Measurements from ENCODE around the gene MTERF4.
"Not testable (repeated sequence)": the region's sequence is repeated elsewhere in the genome, so short reads cannot be mapped to it uniquely, and the experiment has no call there.

The MTERF4 gene

DNA sequence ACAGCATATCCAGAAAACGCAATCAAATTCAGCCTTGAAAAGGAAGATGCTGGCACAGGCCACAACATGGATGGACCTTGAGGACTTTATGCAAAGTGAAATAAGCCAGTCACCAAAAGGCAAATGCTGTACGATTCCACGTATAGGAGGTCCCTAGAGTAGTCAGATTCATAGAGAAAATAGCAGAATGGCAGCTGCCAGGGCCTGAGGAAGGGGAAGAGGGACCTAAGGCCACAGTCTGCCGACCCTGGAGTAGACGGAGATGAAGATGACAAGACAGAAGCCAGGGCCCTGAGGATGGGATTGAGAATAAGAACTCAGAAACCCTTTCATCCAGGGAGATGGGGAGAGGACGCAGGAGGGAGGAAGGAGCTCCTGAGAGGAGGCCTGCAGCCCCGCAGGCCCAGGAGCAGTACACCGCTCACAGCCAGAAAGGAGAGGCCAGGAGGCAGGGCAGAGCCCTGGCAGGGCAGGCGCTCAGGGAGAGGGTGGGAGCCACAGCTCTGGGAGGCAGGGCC is 8.1 kb upstream of the MTERF4 start:
- DNase-seq, result no peak

DNA sequence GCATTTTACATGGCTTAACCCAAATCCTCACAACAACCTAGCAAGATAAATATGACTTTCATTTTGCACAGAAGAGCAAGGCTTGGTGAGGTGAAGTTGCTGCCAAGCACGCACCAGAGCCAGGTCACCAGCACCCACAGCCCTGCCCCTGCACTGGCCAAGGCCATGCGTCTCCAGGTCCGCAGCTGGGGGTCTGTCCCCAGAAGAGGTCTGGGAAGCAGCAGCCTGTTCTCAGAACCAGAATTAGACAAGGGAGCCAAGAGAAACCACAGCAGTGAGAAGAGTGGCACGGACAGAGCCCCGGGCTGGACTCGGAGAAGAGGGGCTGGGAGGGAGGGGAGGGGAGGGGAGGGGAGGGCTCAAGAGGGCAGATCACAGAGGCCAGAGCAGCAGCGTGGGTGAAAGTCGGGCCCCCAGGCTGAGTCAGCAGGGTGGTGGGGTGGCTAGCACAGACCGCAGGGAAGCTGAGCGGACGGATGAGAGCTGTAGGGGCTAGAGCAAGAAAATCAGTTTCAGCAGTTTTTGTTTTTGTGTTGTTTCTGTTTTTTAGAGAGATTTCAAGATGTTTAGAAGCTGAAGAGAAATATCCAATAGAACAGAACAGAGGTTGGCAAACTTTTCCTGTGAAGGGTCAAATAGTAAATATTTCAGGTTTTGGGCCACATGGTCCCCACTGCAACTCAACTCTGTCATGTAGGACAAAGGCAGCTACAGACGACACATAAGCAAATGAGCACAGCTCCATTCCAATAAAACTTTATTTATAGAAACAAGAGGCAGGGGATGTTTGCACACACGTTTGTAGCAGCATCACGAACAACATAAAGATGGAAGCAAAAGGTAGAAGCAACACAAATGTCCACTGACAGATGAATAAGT is 7.4 kb upstream of the MTERF4 start:
- DNase-seq, result peak in 1 of 2 donors; percentile 31

DNA sequence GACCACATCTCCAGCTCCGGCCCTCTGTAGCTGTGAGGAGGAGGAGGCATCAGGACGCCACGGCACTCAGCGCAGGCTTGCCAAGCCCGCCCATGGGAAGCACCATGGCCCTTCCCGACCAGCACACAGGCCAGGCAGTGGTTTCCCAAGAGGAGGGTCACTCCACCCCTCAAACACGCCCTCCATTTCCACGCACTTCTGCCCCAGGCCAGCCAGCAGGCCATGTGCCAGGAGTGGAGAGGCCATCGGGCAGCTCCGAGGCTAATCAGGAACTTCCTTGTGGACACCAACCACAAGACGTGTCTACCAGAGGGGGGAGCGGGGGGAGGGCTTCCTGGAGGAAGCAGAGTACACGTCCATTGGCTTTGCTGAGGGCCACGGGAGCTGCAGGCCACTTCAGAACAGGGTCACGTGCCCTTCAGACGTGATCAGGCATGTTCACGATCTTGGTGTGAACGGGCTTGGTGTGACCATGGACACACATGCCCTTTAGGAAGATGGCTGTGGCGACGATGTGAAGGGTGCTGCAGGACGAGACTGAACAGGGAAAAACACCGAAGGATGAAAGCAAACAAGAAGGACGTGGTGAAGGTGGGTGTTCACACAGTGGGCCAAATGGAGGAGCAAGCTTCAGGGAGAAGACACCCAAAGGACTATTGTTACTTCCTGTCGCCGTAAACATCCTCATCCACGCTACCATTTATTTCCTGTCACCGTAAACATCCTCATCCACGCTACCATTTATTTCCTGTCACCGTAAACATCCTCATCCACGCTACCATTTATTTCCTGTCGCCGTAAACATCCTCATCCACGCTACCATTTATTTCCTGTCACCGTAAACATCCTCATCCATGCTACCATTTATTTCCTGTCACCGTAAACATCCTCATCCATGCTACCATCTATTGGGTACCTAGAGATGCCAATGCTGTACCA is 6.5 kb upstream of the MTERF4 start:
- DNase-seq, result peak in 1 of 2 donors; percentile 58

DNA sequence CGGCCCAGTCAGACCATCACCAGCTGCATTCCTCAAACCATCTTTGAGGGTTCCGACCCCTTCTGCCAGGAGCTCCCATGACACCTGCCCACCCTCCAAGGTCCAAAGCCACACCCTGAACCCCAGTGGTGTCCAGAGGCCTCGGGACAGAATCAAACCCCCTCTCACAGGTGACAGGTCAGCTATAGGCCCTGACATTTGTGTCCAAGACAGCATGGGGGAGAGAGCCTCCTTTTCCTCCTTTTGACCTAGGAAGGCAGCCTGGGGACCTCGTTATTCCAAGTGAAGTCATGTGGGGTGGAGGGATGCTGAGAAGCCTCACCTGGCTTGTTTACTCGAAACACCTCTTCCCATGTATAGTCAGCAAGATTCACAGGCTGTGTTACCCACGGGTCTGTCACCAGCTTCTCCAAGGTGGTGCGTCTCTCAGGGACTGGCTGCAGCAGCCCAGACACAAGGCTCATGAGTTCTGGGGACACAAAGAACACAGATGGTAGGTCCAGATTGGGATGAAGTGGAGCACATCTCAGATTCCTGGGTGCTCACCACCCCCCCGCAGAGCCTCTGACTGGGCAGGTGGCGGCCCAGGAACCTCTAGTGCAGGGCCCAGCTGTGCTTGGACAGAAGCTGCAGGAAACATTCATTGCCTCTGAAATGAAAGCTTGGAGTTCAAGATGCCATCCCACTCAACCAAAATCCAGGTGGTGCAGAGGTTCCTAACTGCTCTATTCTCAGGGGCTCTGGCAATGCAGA is 5.1 kb upstream of the MTERF4 start:
- DNase-seq, result no peak

DNA sequence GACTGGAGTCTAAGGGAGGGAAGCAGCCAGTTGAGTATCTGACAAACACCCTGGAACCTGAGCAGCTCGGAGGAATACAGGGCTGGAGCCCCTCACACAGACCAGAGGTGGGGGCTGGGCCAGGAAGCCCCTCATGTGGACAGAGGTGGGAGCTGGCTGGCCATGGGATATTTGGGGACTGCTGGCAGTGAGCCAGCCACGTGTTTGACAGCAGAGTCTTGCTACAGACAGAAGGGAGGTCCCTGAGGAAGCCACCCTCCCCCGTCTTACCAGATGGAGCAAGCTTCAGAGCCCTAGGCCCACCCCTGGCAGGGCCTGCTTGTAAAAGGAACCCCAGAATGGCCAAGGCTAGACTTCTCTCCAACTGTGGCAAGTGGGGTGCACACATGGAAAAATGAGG is 3.6 kb upstream of the MTERF4 start:
- no peak for DNase-seq

DNA sequence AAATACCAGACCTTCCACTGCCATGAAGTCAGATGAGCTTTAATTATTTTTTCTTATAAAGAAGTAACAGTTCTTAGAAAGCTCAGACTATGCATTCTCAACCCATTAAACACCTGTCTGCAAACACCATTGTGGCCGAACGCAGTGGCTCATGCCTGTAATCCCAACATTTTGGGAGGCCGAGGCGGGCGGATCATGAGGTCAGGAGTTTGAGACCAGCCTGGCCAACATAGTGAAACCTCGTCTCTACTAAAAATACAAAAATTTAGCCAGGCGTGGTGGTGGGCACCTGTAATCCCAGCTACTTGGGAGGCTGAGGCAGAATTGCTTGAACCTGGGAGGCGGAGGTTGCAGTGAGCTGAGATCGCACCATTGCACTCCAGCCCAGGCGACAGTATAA is 2.5 kb upstream of the MTERF4 start:
- DNase-seq, result not testable (repeated sequence)

DNA sequence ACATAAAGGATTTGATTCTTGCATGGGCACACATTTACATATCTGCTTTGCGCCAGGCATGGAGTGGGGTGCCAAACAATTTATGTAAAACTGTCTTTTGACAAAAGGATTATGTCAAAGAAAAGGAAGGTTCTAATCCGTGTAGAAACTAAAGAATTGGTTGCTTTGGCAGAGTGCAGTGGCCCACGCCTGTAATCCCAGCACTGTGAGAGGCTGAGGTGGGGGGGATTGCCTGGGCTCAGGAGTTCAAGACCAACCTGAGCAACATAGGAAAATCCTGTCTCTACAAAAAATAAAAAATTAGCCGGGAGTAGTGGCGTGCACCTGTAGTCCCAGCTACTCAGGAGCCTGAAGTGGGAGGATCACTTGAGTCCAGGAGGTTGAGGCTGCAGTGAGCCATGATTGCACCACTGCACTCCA is 1.1 kb upstream of the MTERF4 start:
- DNase-seq, result no peak

DNA sequence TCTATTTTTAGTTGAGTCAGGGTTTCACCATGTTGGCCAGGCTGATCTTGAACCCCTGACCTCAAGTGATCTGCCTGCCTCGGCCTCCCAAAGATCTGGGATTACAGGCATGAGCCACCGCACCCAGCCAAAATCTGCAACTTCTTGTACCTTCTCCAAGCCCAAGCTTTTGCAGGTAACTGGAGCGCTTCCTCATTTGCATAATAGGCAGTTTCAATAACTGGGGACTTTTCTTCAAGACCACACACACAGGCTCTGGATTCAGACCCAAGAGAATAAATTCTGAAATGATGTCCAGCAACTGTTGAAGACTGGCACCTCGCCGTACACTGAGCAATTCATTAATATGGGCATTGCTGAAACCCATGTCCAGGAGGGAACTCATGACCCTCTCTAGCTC is 2.8 kb downstream of the MTERF4 start:
- no peak for DNase-seq

DNA sequence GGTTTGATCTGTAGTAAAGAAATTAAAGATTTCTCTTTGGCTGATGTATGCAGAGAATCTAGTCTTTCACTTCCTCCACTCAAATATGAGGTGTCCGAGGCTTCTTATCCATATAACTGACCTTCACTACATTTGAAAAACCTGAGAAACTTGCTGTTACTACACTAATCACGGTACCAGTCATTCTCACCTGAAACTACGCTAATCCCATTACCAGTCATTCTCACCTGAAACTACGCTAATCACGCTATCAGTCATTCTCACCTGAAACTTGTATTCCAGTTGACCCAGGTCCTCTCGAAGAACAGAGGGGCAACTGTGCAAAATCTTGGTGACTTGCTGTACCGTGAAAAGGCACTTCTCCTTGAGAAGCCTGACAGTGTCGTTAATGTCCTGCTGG is 5.1 kb downstream of the MTERF4 start:
- DNase-seq, result no peak

DNA sequence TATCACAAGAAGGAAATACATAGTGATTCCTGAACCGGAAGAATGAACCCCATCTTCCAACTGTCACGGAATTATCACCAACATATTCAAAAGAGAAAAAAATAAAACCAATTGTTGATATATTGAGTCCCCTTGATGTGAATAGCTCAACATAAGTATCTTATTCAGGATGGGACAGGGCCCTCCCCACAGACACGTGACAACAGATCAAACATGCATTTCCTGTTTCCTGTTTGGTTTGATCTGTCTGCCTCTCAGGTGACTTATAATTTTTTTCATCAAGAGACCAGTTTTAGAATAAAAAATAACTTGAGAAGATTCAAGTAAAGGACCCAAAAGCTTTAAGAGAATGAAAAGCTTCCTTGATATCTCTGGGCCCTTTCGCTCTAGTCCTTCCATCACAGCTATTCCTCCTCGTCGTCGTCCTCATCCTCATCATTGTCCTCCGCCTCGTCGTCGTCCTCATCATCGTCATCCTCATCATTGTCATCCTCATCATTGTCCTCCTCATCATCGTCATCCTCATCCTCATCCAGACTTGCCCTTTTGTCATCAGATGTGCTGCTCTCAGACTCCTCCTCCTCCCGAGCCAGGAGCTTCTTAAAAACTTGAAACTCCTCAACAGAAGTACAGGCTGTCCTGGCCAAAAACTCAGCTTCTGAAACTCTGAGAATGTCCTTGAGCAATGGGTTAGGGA is 6.3 kb downstream of the MTERF4 start:
- peak; percentile 50 to 80 for DNase-seq

DNA sequence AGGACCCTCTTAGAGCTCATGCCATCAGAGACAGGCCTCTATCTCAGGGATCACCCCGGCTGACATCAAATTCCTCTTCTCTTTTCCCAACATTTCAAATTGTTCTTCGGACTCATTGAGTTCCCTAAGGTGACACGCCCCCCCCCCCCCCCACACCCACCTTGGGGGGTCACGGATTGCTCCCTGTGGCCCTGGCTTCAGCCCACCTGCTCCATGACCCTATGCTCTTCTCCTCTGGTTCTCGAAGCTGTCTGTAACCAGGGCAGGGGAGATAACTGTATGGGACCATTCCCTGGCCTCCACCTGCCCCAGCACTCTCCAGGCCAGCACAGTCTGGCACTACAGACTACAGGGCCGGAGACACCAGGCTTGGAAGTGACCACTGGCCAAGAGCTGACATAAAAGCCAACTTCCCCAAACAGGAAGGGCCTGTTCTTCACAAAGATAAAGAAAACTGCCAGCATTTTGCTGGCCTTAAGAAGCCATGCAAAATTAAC is 7.1 kb downstream of the MTERF4 start:
- no peak for DNase-seq

DNA sequence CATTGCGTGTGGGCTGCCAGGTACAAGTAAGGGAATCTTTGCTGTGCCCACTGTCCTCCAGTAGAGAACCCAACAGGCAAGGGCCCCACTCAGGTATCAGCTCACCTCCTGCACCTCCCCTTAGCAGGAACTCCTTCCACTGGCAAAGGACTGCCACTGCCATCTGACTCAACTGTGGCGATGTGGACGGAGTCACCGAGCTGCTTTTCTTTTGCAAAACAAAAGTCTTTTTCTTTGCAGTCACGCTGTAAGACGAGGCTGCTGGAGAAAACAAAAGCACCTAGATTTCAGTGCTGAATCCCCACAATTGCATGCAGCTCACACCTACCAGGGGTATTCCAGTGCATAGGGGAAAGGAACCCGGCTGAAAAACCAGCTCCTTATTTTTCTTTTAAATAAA is 7.9 kb downstream of the MTERF4 start:
- no peak for DNase-seq

DNA sequence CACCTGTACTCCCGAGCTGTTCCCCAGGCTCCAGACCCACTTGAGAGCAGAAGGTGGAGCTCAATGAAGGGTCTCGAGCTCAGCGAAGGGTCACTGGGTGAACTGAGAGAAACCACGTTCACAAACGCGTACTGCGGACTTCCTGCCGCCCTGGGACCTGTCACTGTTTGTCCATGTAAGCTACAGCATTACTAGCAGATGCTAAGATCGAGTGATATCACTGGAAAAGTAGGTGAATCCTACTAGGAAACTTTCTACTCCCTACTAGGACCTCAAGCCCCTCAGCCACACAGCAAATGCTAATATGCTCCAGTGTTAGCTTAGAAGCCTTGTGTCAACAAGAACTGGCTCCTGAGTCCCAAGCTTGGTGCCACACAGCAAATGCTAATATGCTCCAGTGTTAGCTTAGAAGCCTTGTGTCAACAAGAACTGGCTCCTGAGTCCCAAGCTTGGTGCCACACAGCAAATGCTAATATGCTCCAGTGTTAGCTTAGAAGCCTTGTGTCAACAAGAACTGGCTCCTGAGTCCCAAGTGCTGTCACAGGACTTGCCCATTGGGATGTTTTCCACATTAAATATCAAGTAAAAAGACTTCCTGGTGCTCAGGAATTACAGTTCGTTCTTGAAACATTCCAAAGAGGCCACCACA is 8.8 kb downstream of the MTERF4 start:
- DNase-seq, result not testable (repeated sequence)

DNA sequence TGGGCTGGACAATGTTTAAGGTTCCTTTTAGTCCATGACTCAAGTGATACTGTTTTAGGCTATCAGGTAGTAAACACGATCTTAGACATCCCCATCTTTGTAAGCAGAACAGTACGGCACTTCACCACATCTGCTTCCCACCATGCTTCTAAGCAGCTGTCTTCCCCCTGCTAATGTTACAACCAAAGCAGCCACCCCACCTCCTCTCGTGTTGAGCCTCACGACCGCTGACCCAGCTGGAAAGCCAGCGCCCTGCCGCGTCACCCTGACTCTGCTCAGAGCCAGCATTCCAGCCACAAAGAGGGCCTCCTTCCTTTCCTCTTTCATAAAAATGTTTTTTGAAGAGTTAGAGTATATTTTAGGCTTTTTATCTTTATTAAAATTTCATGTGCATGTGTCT is 9.4 kb downstream of the MTERF4 start:
- DNase-seq, result no peak

DNA sequence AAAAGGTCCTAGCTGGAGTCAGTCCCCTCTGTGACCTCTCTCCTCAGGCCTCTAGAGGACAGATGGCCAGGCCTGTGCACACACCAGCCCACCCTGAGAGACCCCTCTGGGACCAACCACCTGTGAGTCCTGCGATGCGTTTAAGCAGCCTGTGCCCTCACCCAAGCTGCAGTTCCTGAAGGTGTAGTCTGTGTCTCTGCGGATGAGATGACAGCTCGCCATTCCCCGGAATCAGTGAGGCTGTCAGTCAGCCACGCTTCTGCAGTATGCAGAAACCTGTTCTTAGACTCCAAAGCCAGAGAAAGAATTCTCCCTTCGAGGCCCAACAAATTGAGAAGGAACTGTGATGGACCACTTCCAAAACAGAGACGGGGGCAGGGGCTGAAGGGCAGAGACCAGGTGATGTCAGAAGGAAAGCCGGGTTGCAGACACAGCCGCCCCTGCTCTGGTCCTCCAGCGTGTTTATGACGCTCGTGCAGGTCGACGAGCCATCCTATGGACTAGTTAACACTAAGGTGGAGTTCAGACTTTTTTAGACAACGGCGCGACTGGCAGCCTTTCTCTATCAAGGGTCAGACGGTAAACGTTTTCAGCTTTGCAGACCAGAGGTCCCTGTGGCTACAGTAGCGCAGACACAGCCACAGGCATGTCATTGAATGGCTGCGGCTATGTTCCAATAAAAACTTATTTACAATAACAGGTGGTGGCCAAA is 10.2 kb downstream of the MTERF4 start:
- DNase-seq, result no peak

DNA sequence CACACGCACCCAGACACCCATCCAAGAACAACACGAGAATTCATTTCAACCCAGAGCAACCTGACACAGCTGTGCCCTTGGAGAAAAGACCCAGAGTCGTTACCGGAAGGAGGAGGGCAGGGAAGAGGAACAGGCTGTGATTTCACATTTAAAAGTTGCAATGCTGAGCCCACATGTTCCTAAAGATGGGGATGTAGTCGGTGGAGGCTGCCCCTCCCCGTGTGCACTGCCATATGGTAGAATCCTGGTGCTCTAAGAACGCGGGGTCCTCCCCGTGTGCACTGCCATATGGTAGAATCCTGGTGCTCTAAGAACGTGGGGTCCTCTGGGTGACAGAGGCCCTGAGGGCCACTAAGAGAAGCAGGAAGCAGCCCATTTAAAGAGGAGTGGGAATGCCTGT is 10.9 kb downstream of the MTERF4 start:
- no peak for DNase-seq

DNA sequence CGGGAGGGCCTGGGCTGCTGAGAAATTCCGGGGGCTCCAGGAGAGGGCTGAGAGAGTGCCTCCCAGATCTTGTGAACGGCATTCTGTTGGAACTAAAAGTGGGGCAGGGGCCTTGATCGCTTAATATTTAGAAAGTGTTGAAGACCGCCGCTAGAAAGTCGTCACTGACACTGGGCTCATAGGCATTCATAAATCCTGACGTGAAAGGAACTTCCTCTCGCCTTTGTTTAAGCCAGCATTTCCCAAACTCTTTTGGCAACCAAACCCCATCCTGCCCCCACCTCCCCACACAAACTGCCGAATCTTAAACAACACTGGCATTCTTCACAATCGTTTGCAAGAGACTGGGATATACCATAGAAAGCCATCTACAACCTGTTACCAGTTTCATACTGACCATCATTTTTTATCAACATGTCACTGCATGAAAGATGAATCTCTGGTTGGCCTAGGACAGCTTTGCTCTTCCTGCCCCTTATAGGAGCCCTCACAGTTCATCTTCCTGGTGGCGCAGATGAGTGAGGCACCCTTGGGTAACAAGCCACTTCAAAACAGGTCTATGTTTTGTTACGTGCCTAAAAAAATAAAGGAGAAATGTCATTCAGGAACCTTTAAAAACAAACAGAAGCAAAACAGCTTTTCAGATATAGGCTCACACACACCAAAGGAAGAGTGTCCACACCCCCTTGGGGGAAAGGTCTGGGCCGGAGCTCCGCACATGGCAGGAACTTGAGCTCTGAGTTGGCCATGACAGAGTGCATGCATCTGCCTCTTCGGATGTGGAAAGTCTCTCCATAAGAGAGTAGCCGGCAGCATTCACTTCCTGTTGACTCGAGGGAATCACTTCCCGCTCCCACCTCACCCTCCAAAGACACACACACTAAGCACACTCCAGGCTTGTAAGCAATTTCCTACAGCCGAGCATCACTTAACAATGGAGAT is 13.0 kb downstream of the MTERF4 start:
- DNase-seq, result no peak

DNA sequence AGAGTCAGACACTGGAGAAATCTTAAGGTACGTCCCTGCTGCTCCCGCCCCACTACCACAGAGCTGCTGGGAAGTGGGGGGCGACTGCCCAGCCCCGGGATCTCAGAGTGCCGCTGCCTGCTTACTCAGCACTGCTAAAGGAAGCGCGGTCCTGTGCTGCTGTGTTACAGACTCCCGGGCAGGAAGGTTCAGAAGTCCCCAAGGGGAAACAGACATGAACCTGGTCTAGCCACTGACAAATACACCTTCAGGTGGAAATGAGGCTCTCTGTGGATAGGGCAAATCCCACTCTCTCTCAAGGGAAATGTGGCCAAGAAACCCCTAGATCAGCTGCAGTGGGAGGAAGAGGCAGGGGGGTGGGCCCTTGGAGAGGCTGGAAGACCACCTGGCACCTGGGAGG is 13.7 kb downstream of the MTERF4 start:
- DNase-seq, result no peak

DNA sequence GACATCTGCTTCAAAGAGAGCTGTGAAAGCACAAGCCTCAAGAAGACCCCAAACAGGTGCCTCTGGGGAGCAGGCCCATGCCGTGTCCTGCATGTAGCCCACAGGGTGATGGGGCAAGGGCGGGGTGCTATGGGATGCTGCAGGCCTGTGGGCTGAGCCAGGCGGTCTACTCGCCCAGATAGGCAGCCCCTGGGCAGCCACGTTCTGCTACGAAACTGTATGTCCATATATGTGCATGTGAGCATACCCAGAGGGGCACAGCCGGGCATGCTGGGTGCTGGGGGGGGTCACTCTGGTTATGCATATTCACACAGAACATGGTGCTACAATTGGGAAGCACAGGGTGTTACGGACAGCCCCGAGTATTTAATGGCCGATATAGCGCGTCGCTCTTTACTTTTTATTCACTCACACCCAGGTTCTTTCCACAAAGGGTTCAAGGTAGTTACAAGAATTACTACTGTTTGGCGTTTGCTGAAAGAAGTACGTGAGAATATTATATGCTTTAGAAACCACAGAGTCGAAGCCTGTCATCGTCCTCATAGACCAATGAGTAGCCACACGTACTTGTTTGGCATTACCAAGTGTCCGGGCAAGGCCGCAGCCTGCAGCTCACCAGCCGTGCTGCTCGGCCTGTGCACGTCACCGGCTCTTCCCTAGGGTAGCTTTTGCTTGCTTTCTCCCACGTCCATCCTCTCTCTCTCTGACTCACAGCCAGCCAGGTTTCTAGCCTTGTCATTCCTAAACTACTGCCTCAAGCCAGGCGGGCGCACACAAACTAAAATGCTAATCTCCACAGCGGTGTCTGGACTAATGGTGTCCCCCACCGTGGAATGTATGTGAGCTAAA is 14.4 kb downstream of the MTERF4 start:
- no peak for DNase-seq

All from CD4-positive, alpha-beta T cell treated with Interferon alpha-2 for 1 hour (primary cell).